Prostate gland (tissue), 2 donors: Measurements from ENCODE around the gene PRDM10. TPM values are rescaled to one million over a fixed set of nuclear protein-coding genes. Genes with fewer than 3 reads are reported as not detected.

Source experiments
- DNase-seq: peaks from one replicate; pipeline ENCODE4 v3.0.0-alpha.2; 2019; ENCODE audit warnings: low spot score
- H3K27ac ChIP-seq, 2 donors: fragments of 200-600 bp; sonication (generic); 2 replicates each; pipeline ENCODE4 v1.5.1; 2017 to 2019
- H3K27me3 ChIP-seq: fragments of 200-600 bp; sonication (generic); replicated peaks from 2 replicates; pipeline ENCODE4 v1.5.1; 2019; ENCODE audit not compliant: insufficient read depth
- H3K36me3 ChIP-seq, 2 donors: fragments of 200-600 bp; sonication (generic); 1 replicate in 1 of 2; 2 replicates in 1 of 2; pipeline versions ENCODE4 v1.5.1 to v1.8.1; 2017 to 2019
- H3K4me1 ChIP-seq: fragments of 200-600 bp; sonication (generic); replicated peaks from 2 replicates; pipeline ENCODE4 v1.5.1; 2019
- H3K4me3 ChIP-seq, 2 donors: fragments of 200-600 bp; sonication (generic); 2 replicates each; pipeline ENCODE4 v1.5.1; 2017 to 2019
- H3K9me3 ChIP-seq: fragments of 200-600 bp; sonication (generic); 2 replicates; pipeline ENCODE4 v1.5.1; 2017
- CTCF ChIP-seq, 4 experiments: fragments of 200-600 bp in 2 of 4; fragments of 450-650 bp in 2 of 4; sonication (generic) in 2 of 4; IDR thresholded peaks; 1 replicate in 3 of 4; 2 replicates in 1 of 4; pipeline ENCODE4 v1.5.1; 2016 to 2019; ENCODE audit warnings: antibody characterized with exemption in 4 of 4, mild to moderate bottlenecking in 2 of 4, moderate library complexity in 2 of 4
- POLR2A ChIP-seq: fragments of 450-650 bp; IDR thresholded peaks from one replicate; pipeline ENCODE4 v1.6.1; 2016; ENCODE audit warnings: antibody characterized with exemption, mild to moderate bottlenecking
- POLR2AphosphoS5 ChIP-seq: sonication (generic); formaldehyde crosslinking; IDR thresholded peaks from one replicate; pipeline ENCODE4 v1.6.1; 2017; ENCODE audit warnings: antibody characterized with exemption
- WGBS: methylation state at CpG from one replicate; pipeline ENCODE4 v1.1.5; 2018; 5-methylcytosine and 5-hydroxymethylcytosine counted together
- intact Hi-C: fragments of 100-400 bp; cut with DNase I; formaldehyde crosslinking; loops from one replicate; pipeline ENCODE4 v1.14.2; 2022
- total RNA-seq, 2 donors: library from RNA; depleted of rRNA; stranded (reverse); fragments of >200 nt; gene quantifications; one replicate each; pipeline ENCODE4 v1.1.0, GENCODE V29; 2016

The PRDM10 gene
- total RNA-seq, 2 donors from 2014 or later, result 7.0 to 7.7 TPM

GRCh38 chr11:129933262-129933661, 69.4 kb downstream of the PRDM10 start:
- Histone ChIP-seq H3K4me3 (no peak overlapping the region), H3K4me1 (no peaks in the 10 kb centered on the region), H3K27me3 (no peaks in the 10 kb centered on the region), H3K36me3 (no peaks in the 10 kb centered on the region), H3K27ac (no peak overlapping the region), H3K9me3 (no peaks in the 10 kb centered on the region)
- TF ChIP-seq CTCF (IDR thresholded peaks at IDR 0.05) (no peak), POLR2A (no peak), POLR2AphosphoS5 (no peak)
- intact Hi-C loops, result loop anchor here (5.0 kb wide), 1 partner anchor 69 kb away; the partner anchor contains the start of gene PRDM10
- WGBS, result 87% methylated on average over 1 of the region's 1 CpG
- DNase-seq, result no peak

GRCh38 chr11:129932381-129933067, 70.1 kb downstream of the PRDM10 start:
- H3K27ac ChIP-seq, result no peak overlapping the region
- WGBS, result 29% methylated on average over 7 of the region's 7 CpGs

GRCh38 chr11:129930743-129931142, 71.9 kb downstream of the PRDM10 start:
- 95% methylated on average over 13 of the region's 13 CpGs for WGBS
- TF ChIP-seq POLR2AphosphoS5 (no peak), CTCF (IDR thresholded peaks at IDR 0.05) (no peak), POLR2A (no peak)
- Histone ChIP-seq H3K4me3 (no peak overlapping the region), H3K27me3 (no peaks in the 10 kb centered on the region), H3K27ac (no peak overlapping the region), H3K4me1 (no peaks in the 10 kb centered on the region), H3K36me3 (no peaks in the 10 kb centered on the region), H3K9me3 (no peaks in the 10 kb centered on the region)
- intact Hi-C loops, result loop anchor here (5.0 kb wide), 1 partner anchor 72 kb away; the partner anchor contains the start of gene PRDM10
- no peak for DNase-seq

More at GRCh38 chr11:129932381-129933067, 70.1 kb downstream of the PRDM10 start:
- intact Hi-C loops, result loop anchor here (5.0 kb wide), 1 partner anchor 70 kb away; the partner anchor contains the start of gene PRDM10
- H3K4me1 ChIP-seq, result no peaks in the 10 kb centered on the region
- H3K9me3 ChIP-seq, result no peaks in the 10 kb centered on the region
- H3K4me3 ChIP-seq, result no peak overlapping the region
- TF ChIP-seq POLR2A (no peak), CTCF (IDR thresholded peaks at IDR 0.05) (no peak), POLR2AphosphoS5 (no peak)
- H3K36me3 ChIP-seq, result no peaks in the 10 kb centered on the region
- DNase-seq, result peak; percentile 60
- no peaks in the 10 kb centered on the region for H3K27me3 ChIP-seq

GRCh38 chr11:129930296-129930695, 72.3 kb downstream of the PRDM10 start:
- H3K27me3 ChIP-seq, result no peaks in the 10 kb centered on the region
- no peaks in the 10 kb centered on the region for H3K36me3 ChIP-seq
- H3K27ac ChIP-seq, result no peak overlapping the region
- intact Hi-C loops, result loop anchor here (5.0 kb wide), 1 partner anchor 72 kb away; the partner anchor contains the start of gene PRDM10
- WGBS, result 43% methylated on average over 6 of the region's 6 CpGs
- H3K4me1 ChIP-seq, result no peaks in the 10 kb centered on the region
- no peak for DNase-seq
- no peaks in the 10 kb centered on the region for H3K9me3 ChIP-seq
- no peak for TF ChIP-seq POLR2A
- TF ChIP-seq CTCF (IDR thresholded peaks at IDR 0.05), result no peak
- no peak for TF ChIP-seq POLR2AphosphoS5
- no peak overlapping the region for H3K4me3 ChIP-seq

GRCh38 chr11:129929721-129930120, 72.9 kb downstream of the PRDM10 start:
- no peak overlapping the region for H3K27ac ChIP-seq
- no peaks in the 10 kb centered on the region for H3K27me3 ChIP-seq
- H3K4me1 ChIP-seq, result no peaks in the 10 kb centered on the region
- TF ChIP-seq POLR2AphosphoS5 (no peak), CTCF (IDR thresholded peaks at IDR 0.05) (no peak), POLR2A (no peak)
- H3K9me3 ChIP-seq, result no peaks in the 10 kb centered on the region
- H3K36me3 ChIP-seq, result no peaks in the 10 kb centered on the region
- H3K4me3 ChIP-seq, result no peak overlapping the region
- WGBS, result 92% methylated on average over 2 of the region's 2 CpGs
- intact Hi-C loops, result loop anchor here (5.0 kb wide), 1 partner anchor 73 kb away; the partner anchor contains the start of gene PRDM10
- DNase-seq, result no peak
